ENCODE data around the gene RNPC3. TPM values are rescaled to one million over a fixed set of nuclear protein-coding genes. Genes with fewer than 3 reads are reported as not detected.
A peak's percentile ranks its signal among the peaks of the same experiment; 100 is the strongest.

Gene RNPC3, protein sequence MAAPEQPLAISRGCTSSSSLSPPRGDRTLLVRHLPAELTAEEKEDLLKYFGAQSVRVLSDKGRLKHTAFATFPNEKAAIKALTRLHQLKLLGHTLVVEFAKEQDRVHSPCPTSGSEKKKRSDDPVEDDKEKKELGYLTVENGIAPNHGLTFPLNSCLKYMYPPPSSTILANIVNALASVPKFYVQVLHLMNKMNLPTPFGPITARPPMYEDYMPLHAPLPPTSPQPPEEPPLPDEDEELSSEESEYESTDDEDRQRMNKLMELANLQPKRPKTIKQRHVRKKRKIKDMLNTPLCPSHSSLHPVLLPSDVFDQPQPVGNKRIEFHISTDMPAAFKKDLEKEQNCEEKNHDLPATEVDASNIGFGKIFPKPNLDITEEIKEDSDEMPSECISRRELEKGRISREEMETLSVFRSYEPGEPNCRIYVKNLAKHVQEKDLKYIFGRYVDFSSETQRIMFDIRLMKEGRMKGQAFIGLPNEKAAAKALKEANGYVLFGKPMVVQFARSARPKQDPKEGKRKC
- total RNA-seq (13.2 TPM), polyA plus RNA-seq (ENCODE audit: insufficient read depth in 1 of 8, insufficient read length in 8 of 8, low replicate concordance in 1 of 8) (10 to 100 TPM; 11.4 to 26.4 (median 16.2) TPM)
- long read RNA-seq, donor 1 = 0 reads
- long read RNA-seq, donor 2 = 0 reads
- long read RNA-seq, donor 3, partial matches to known transcripts = 0 of 1 reads
- long read RNA-seq, donor 3, other reads (novel, unspliced or antisense) = 0 of 1 reads
- long read RNA-seq, donor 4, partial matches to known transcripts = 0 of 1 reads
- long read RNA-seq, donor 4, other reads (novel, unspliced or antisense) = 0 of 1 reads
- long read RNA-seq, donor 5 = 0 reads
- long read RNA-seq, donor 6, partial matches to known transcripts = 7 of 9 reads
- long read RNA-seq, donor 6, other reads (novel, unspliced or antisense) = 0 of 9 reads
- long read RNA-seq, donor 7 = 0 reads
- long read RNA-seq, donor 8 = 0 reads
- long read RNA-seq, donor 9, partial matches to known transcripts = 0 of 3 reads
- long read RNA-seq, donor 9, other reads (novel, unspliced or antisense) = 0 of 3 reads
- long read RNA-seq, donor 10, partial matches to known transcripts = 13 of 14 reads
- long read RNA-seq, donor 10, other reads (novel, unspliced or antisense) = 0 of 14 reads
- long read RNA-seq, donor 11, partial matches to known transcripts = 0 of 1 reads
- long read RNA-seq, donor 11, other reads (novel, unspliced or antisense) = 0 of 1 reads

DNA sequence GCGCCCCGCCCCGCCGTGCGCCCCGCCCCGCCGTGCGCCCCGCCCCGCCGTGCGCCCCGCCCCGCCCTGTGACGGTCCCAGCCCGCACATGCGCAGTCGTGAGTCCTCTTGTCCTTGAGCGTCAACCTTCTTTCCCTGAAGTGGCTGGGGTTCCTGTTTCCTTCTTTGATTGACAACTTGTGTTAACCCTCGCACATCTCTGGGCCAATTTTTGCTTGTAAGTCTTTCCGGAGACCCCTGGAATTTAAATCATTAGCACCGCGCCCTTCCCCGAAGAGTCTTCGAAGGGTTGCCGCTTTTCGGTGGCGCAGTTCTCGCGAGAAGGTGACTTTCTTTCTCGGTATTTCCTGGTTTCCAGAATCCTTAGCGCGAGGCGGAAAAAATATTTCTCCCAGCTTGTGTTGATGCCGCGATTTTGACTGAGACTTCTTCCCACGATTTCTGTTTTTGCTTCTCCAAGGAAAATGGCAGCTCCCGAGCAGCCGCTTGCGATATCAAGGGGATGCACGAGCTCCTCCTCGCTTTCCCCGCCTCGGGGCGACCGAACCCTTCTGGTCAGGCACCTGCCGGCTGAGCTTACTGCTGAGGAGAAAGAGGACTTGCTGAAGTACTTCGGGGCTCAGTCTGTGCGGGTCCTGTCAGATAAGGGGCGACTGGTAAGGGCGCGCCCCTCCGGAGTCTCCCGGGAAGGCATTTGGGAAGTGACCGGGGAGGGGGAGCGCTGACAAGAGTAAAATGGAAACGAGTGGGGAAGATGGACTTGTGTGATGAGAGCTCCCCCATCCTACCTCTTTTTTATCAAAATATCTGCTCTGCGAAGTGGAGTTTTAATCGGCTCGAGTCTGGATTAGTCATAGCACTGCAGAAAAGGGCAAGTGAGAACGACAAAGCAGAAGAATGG lies at the start of gene RNPC3:
RNPC3 (plus strand) TSS at position 93 of the 901 bp plus-strand sequence; CDS start at position 465, 372 bp downstream.
- Histone ChIP-seq H3K27ac (ENCODE audit: low read length) (peak within 1 kb of the TSS; percentile 99), H3K4me1 (ENCODE audit: control insufficient read depth, insufficient read depth, low read length) (no peaks in the 10 kb centered on the region), H3K4me3 (ENCODE audit: low read length) (peak within 1 kb of the TSS; percentile 96), H3K9me3 (replicated peaks; ENCODE audit: control insufficient read depth, low read depth, low read length) (no peaks in the 10 kb centered on the region), H3K36me3 (ENCODE audit: control insufficient read depth, insufficient read depth, low read length) (peaks cover 3% of the 10 kb centered on the region), H3K27me3 (ENCODE audit: control insufficient read depth, insufficient read depth, low read length) (no peaks in the 10 kb centered on the region)
- 0% methylated on average over 47 of the region's 62 CpGs for WGBS (ENCODE audit: insufficient coverage)
- DNase-seq = peak; percentile 97

GRCh38 chr1:103477101-103477500 lies 48.4 kb upstream of the RNPC3 start:
- H3K36me3 ChIP-seq (ENCODE audit: control insufficient read depth, insufficient read depth, low read length) = no peaks in the 10 kb centered on the region
- DNase-seq = peak; percentile 54
- no peak overlapping the region for H3K27ac ChIP-seq (ENCODE audit: low read length)
- no peaks in the 10 kb centered on the region for H3K9me3 ChIP-seq (replicated peaks; ENCODE audit: control insufficient read depth, low read depth, low read length)
- H3K4me1 ChIP-seq (ENCODE audit: control insufficient read depth, insufficient read depth, low read length) = no peaks in the 10 kb centered on the region
- no peaks in the 10 kb centered on the region for H3K27me3 ChIP-seq (ENCODE audit: control insufficient read depth, insufficient read depth, low read length)
- H3K4me3 ChIP-seq (ENCODE audit: low read length) = no peak overlapping the region

DNA sequence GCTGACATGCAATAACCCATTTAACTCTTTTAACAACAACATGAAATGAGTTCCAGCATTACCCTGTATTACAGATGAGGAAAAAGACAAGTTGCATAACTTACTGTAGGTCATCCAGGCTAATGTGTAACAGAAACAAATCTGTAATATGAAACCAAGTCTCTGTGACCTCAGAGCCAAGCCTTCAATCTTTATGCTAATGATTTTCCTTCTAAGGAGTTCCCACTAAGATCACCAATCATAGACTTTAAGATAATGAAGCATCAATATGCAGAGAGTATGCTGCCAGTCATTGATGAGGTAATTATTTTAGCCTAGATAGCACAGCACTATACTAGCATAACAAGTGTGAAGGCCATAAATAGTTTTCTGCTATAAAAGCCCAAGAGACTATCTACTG lies 35.6 kb upstream of the RNPC3 start:
- Histone ChIP-seq H3K9me3 (replicated peaks; ENCODE audit: control insufficient read depth, low read depth, low read length) (no peaks in the 10 kb centered on the region), H3K36me3 (ENCODE audit: control insufficient read depth, insufficient read depth, low read length) (no peaks in the 10 kb centered on the region), H3K27me3 (ENCODE audit: control insufficient read depth, insufficient read depth, low read length) (no peaks in the 10 kb centered on the region), H3K27ac (ENCODE audit: low read length) (no peak overlapping the region), H3K4me1 (ENCODE audit: control insufficient read depth, insufficient read depth, low read length) (no peaks in the 10 kb centered on the region), H3K4me3 (ENCODE audit: low read length) (no peak overlapping the region)
- DNase-seq = no peak

DNA sequence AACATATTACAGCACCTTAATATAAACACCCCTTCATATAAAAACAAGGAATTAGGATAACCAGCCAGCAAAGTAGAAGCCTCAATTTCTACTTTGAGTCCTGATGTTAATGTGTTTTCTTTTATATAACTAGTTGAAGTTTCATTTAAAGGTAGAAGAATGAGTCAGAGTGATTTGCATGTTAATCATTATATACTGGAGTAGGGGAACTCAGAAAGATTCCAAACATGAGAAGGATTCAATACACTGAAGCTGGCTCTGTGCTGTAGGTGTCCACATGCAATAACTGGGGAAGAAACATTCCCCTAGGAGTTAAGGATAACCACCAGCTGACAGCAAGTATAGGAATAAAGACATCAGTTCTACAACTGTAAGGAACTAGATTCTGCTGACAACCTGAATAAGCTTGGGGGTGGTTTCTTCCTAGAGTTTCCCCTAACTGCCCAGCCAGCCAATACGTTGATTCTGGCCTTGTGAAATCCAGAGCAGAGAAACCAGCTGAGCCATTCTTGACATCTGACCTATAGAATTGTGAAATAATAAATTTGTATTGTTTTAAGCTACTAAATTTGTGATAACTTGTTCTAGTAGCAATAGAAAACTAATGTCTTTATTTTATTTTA lies 33.4 kb upstream of the RNPC3 start:
- Histone ChIP-seq H3K9me3 (replicated peaks; ENCODE audit: control insufficient read depth, low read depth, low read length) (no peaks in the 10 kb centered on the region), H3K36me3 (ENCODE audit: control insufficient read depth, insufficient read depth, low read length) (no peaks in the 10 kb centered on the region), H3K4me3 (ENCODE audit: low read length) (no peak overlapping the region), H3K27ac (ENCODE audit: low read length) (no peak overlapping the region), H3K4me1 (ENCODE audit: control insufficient read depth, insufficient read depth, low read length) (no peaks in the 10 kb centered on the region), H3K27me3 (ENCODE audit: control insufficient read depth, insufficient read depth, low read length) (no peaks in the 10 kb centered on the region)
- no CpG with 5 or more reads among the region's 1 CpG for WGBS (ENCODE audit: insufficient coverage)
- no peak for DNase-seq

GRCh38 chr1:103496014-103496635 lies 29.4 kb upstream of the RNPC3 start:
- H3K27ac ChIP-seq (ENCODE audit: low read length) = no peak overlapping the region
- peak; percentile 20 for DNase-seq
- WGBS (ENCODE audit: insufficient coverage) = no CpG with 5 or more reads among the region's 2 CpGs
- H3K27me3 ChIP-seq (ENCODE audit: control insufficient read depth, insufficient read depth, low read length) = no peaks in the 10 kb centered on the region
- no peaks in the 10 kb centered on the region for H3K9me3 ChIP-seq (replicated peaks; ENCODE audit: control insufficient read depth, low read depth, low read length)
- H3K4me1 ChIP-seq (ENCODE audit: control insufficient read depth, insufficient read depth, low read length) = no peaks in the 10 kb centered on the region
- H3K36me3 ChIP-seq (ENCODE audit: control insufficient read depth, insufficient read depth, low read length) = no peaks in the 10 kb centered on the region
- no peak overlapping the region for H3K4me3 ChIP-seq (ENCODE audit: low read length)

- H3K4me1 ChIP-seq (ENCODE audit: control insufficient read depth, insufficient read depth, low read length) = no peaks in the 10 kb centered on the region
- no peaks in the 10 kb centered on the region for H3K36me3 ChIP-seq (ENCODE audit: control insufficient read depth, insufficient read depth, low read length)
- H3K27me3 ChIP-seq (ENCODE audit: control insufficient read depth, insufficient read depth, low read length) = no peaks in the 10 kb centered on the region
- H3K4me3 ChIP-seq (ENCODE audit: low read length) = no peak overlapping the region
- DNase-seq = no peak
- H3K27ac ChIP-seq (ENCODE audit: low read length) = no peak overlapping the region
- no peaks in the 10 kb centered on the region for H3K9me3 ChIP-seq (replicated peaks; ENCODE audit: control insufficient read depth, low read depth, low read length)
Measured at GRCh38 chr1:103497404-103497803, 28.1 kb upstream of the RNPC3 start.

- no CpG with 5 or more reads among the region's 1 CpG for WGBS (ENCODE audit: insufficient coverage)
- H3K9me3 ChIP-seq (replicated peaks; ENCODE audit: control insufficient read depth, low read depth, low read length) = peaks cover 5% of the 10 kb centered on the region
- no peaks in the 10 kb centered on the region for H3K4me1 ChIP-seq (ENCODE audit: control insufficient read depth, insufficient read depth, low read length)
- no peak overlapping the region for H3K27ac ChIP-seq (ENCODE audit: low read length)
- H3K27me3 ChIP-seq (ENCODE audit: control insufficient read depth, insufficient read depth, low read length) = no peaks in the 10 kb centered on the region
- DNase-seq = no peak
- no peak overlapping the region for H3K4me3 ChIP-seq (ENCODE audit: low read length)
- no peaks in the 10 kb centered on the region for H3K36me3 ChIP-seq (ENCODE audit: control insufficient read depth, insufficient read depth, low read length)
Measured at GRCh38 chr1:103509250-103509649, 16.2 kb upstream of the RNPC3 start.

DNA sequence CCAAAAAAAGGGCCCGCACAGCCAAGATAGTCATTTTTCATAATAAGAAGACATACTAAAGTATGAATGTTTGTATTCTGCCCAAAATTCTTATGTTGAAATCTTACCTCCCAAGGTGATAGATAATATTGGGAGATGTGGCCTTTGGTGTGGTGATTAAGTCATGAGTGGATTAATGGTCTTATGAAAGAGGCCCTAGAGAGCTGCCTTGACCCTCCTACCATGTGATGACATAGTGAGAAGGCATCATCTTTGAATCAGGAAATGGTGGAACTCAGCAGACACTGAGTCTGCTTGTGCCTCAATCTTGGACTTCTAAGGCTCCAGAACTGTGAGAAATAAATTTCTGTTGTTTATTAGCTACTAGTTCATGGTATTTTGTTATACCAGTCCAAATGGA lies 11.8 kb upstream of the RNPC3 start:
- Histone ChIP-seq H3K9me3 (replicated peaks; ENCODE audit: control insufficient read depth, low read depth, low read length) (peaks cover 5% of the 10 kb centered on the region), H3K27ac (ENCODE audit: low read length) (no peak overlapping the region), H3K27me3 (ENCODE audit: control insufficient read depth, insufficient read depth, low read length) (no peaks in the 10 kb centered on the region), H3K4me3 (ENCODE audit: low read length) (no peak overlapping the region), H3K36me3 (ENCODE audit: control insufficient read depth, insufficient read depth, low read length) (no peaks in the 10 kb centered on the region), H3K4me1 (ENCODE audit: control insufficient read depth, insufficient read depth, low read length) (no peaks in the 10 kb centered on the region)
- no peak for DNase-seq
- no CpG with 5 or more reads among the region's 1 CpG for WGBS (ENCODE audit: insufficient coverage)

Measured in muscle of leg (tissue), 16 donors.